SK-N-SH treated with all-trans-retinoic acid at 6 μM for 48 hours (cell line): ENCODE data around the gene ASTN2.
A peak's percentile ranks its signal among the peaks of the same experiment; 100 is the strongest.

Experiments used
- ATAC-seq: fragments of 200-7000 bp; cut with Tn5 transposase; 3 replicates; pipeline ENCODE4 v1.9.1; 2020; ENCODE audit warnings: mild to moderate bottlenecking, moderate library complexity
- ARNTL ChIP-seq: fragments of 450-650 bp; formaldehyde crosslinking; IDR thresholded peaks from 2 replicates; pipeline ENCODE4 v1.5.0; 2020; ENCODE audit warnings: low read depth, mild to moderate bottlenecking, moderate library complexity, borderline replicate concordance
- BACH2 ChIP-seq: fragments of 250-450 bp; sonication (Bioruptor Pico); IDR thresholded peaks from 2 replicates; pipeline ENCODE4 v1.9.0; 2021; ENCODE audit warnings: mild to moderate bottlenecking, borderline replicate concordance
- CREB5 ChIP-seq: fragments of 250-450 bp; sonication (Bioruptor Pico); IDR thresholded peaks from 2 replicates; pipeline ENCODE4 v1.5.1; 2020; ENCODE audit warnings: low read depth, mild to moderate bottlenecking, moderate library complexity
- CSDC2 ChIP-seq: fragments of 250-450 bp; sonication (Bioruptor Pico); IDR thresholded peaks from 2 replicates; pipeline ENCODE4 v1.5.0; 2020; ENCODE audit warnings: mild to moderate bottlenecking, moderate library complexity
- GLIS3 ChIP-seq: fragments of 250-450 bp; sonication (Bioruptor Pico); IDR thresholded peaks from 2 replicates; pipeline ENCODE4 v1.5.0; 2020; ENCODE audit warnings: mild to moderate bottlenecking, moderate library complexity
- ISL1 ChIP-seq: fragments of 250-450 bp; sonication (Bioruptor Pico); IDR thresholded peaks from 2 replicates; pipeline ENCODE4 v2.1.2; 2022; ENCODE audit warnings: mild to moderate bottlenecking, moderate library complexity
- PPARA ChIP-seq: fragments of 250-450 bp; sonication (Bioruptor Pico); IDR thresholded peaks from 2 replicates; pipeline ENCODE4 v1.5.0; 2020; ENCODE audit warnings: mild to moderate bottlenecking, borderline replicate concordance
- RARB ChIP-seq: fragments of 250-450 bp; sonication (Bioruptor Pico); IDR thresholded peaks from 2 replicates; pipeline ENCODE4 v1.8.0; 2021; ENCODE audit warnings: mild to moderate bottlenecking, moderate library complexity
- SNAI2 ChIP-seq: fragments of 250-450 bp; sonication (Bioruptor Pico); IDR thresholded peaks from 2 replicates; pipeline ENCODE4 v1.5.0; 2020; ENCODE audit warnings: mild to moderate bottlenecking, moderate library complexity
- TCF4 ChIP-seq: fragments of 250-450 bp; sonication (Bioruptor Pico); IDR thresholded peaks from 2 replicates; pipeline ENCODE4 v1.8.0; 2021; ENCODE audit warnings: mild to moderate bottlenecking, moderate library complexity, borderline replicate concordance
- TOX ChIP-seq: fragments of 250-450 bp; sonication (Bioruptor Pico); IDR thresholded peaks from 2 replicates; pipeline ENCODE4 v1.8.0; 2021; ENCODE audit warnings: mild to moderate bottlenecking, moderate library complexity, borderline replicate concordance
- TSHZ2 ChIP-seq: fragments of 250-450 bp; sonication (Bioruptor Pico); IDR thresholded peaks from 2 replicates; pipeline ENCODE4 v1.5.0; 2020; ENCODE audit warnings: mild to moderate bottlenecking, moderate library complexity
- ZC3H10 ChIP-seq: fragments of 250-450 bp; sonication (Bioruptor Pico); IDR thresholded peaks from 2 replicates; pipeline ENCODE4 v1.5.1; 2021; ENCODE audit warnings: mild to moderate bottlenecking, moderate library complexity
- ZFP30 ChIP-seq: fragments of 450-650 bp; formaldehyde crosslinking; IDR thresholded peaks from 2 replicates; pipeline ENCODE4 v1.5.0; 2022; ENCODE audit warnings: mild to moderate bottlenecking, moderate library complexity
- ZNF70 ChIP-seq: fragments of 450-650 bp; formaldehyde crosslinking; IDR thresholded peaks from 2 replicates; pipeline ENCODE4 v1.5.0; 2020; ENCODE audit warnings: mild to moderate bottlenecking, moderate library complexity
- ZNF8 ChIP-seq: fragments of 450-650 bp; formaldehyde crosslinking; IDR thresholded peaks from 2 replicates; pipeline ENCODE4 v1.5.0; 2020; ENCODE audit warnings: mild to moderate bottlenecking, moderate library complexity
- TF ChIP-seq, protein P1 (sequence below): fragments of 250-450 bp; sonication (Bioruptor Pico); IDR thresholded peaks from 2 replicates; pipeline ENCODE4 v1.8.0; 2021; ENCODE audit warnings: low read depth, mild to moderate bottlenecking, moderate library complexity, borderline replicate concordance
- TF ChIP-seq, protein P2 (sequence below): fragments of 250-450 bp; sonication (Bioruptor Pico); IDR thresholded peaks from 2 replicates; pipeline ENCODE4 v1.5.1; 2021; ENCODE audit warnings: mild to moderate bottlenecking, moderate library complexity

Gene ASTN2

GRCh38 chr9:117415358-117415914 is 579 bp upstream of the ASTN2 start:
- no peak for ATAC-seq
- TF ChIP-seq BACH2 (CRISPR knock-in tag): no peak
- TF ChIP-seq, protein P1, sequence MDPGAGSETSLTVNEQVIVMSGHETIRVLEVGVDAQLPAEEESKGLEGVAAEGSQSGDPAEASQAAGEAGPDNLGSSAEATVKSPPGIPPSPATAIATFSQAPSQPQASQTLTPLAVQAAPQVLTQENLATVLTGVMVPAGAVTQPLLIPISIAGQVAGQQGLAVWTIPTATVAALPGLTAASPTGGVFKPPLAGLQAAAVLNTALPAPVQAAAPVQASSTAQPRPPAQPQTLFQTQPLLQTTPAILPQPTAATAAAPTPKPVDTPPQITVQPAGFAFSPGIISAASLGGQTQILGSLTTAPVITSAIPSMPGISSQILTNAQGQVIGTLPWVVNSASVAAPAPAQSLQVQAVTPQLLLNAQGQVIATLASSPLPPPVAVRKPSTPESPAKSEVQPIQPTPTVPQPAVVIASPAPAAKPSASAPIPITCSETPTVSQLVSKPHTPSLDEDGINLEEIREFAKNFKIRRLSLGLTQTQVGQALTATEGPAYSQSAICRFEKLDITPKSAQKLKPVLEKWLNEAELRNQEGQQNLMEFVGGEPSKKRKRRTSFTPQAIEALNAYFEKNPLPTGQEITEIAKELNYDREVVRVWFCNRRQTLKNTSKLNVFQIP (CRISPR knock-in tag): no peak

GRCh38 chr9:117414220-117414905 is 494 bp downstream of the ASTN2 start:
- ATAC-seq: peak; percentile 52
- TF ChIP-seq ARNTL (CRISPR knock-in tag) (no peak), GLIS3 (CRISPR knock-in tag) (no peak), TOX (CRISPR knock-in tag) (no peak), SNAI2 (CRISPR knock-in tag) (no peak)

DNA sequence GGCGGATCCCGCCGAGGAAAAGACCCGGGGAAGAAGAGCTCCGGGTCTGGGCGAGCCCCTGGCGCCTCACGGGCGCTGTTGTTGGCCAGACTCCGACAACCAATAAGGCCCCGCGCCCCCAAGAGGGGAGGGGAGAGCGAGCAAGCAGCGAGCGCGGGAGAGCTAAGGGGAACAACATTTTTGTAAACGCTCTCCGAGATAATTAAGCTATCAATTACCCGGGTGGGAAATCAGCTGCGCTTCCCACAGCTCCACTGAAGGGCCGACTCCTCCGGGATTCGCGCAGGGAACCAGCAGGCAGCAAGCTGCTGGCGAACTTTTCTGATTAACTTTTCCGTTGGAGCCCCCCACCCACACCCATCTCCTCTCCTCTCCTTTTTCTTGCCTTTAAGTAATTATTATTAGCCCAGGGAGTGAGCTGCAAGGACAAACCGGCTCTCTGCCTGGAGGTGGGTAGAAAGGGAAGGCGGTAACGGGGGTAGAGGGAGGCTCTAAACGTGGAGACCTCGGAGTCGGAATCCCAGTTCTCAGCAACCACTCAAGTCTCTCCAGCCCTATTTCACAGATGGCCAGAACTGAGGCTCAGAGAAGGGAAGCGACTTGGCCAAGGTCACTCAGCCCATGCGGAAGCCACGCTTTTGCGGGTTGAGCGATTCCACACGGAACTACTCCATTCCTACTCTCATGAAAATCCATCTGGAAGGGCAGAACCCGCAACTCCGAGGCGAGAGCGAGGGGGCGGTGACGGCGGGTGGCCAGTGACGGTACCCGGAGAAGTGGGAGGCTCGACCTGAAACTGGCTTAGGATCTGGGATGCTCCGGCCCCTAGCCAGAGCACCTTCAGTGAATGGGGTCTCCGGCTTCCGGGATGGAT is 1.3 kb downstream of the ASTN2 start:
- TF ChIP-seq ZNF70 (CRISPR knock-in tag): no peak
- no peak for TF ChIP-seq GLIS3 (CRISPR knock-in tag)
- TF ChIP-seq ZFP30 (CRISPR knock-in tag): no peak
- TF ChIP-seq TOX (CRISPR knock-in tag): no peak
- no peak for TF ChIP-seq RARB
- TF ChIP-seq ZC3H10: no peak
- TF ChIP-seq TSHZ2 (CRISPR knock-in tag): no peak
- no peak for TF ChIP-seq PPARA (CRISPR knock-in tag)
- no peak for TF ChIP-seq CSDC2 (CRISPR knock-in tag)
- no peak for TF ChIP-seq TCF4 (CRISPR knock-in tag)
- no peak for TF ChIP-seq ISL1
- no peak for TF ChIP-seq CREB5 (CRISPR knock-in tag)
- TF ChIP-seq, protein P1 (CRISPR knock-in tag): no peak
- no peak for TF ChIP-seq BACH2 (CRISPR knock-in tag)
- TF ChIP-seq ZNF8 (CRISPR knock-in tag): no peak
- ATAC-seq: peak; percentile 12; the same call in 1 of the 3 replicates

DNA sequence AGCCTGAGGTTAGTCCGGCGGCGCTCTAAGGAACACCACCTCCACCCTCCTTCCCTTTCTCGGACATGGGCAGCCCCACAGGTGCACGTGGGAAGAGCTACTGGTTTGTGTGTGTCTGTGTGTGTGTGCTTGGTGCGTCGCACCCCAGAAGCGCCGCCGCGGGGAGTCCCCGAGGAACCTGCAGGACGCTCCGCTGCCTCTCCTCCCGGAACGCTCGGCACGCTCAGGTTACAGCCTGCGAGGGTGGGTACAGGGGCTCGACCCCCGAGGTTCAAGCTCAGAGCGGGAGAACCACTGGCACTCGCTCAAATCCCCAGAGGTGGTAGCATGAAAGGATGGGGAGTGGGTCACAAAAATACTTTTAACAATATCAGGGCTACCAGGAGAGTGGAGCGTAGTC is 2.0 kb downstream of the ASTN2 start:
- no peak for ATAC-seq
- TF ChIP-seq, protein P1 (CRISPR knock-in tag): no peak
- TF ChIP-seq TCF4 (CRISPR knock-in tag) (no peak), GLIS3 (CRISPR knock-in tag) (no peak), ZFP30 (CRISPR knock-in tag) (no peak), ISL1 (no peak), ARNTL (CRISPR knock-in tag) (no peak), CREB5 (CRISPR knock-in tag) (no peak), RARB (no peak), PPARA (CRISPR knock-in tag) (no peak), TOX (CRISPR knock-in tag) (no peak), ZC3H10 (no peak)
- TF ChIP-seq, protein P2, sequence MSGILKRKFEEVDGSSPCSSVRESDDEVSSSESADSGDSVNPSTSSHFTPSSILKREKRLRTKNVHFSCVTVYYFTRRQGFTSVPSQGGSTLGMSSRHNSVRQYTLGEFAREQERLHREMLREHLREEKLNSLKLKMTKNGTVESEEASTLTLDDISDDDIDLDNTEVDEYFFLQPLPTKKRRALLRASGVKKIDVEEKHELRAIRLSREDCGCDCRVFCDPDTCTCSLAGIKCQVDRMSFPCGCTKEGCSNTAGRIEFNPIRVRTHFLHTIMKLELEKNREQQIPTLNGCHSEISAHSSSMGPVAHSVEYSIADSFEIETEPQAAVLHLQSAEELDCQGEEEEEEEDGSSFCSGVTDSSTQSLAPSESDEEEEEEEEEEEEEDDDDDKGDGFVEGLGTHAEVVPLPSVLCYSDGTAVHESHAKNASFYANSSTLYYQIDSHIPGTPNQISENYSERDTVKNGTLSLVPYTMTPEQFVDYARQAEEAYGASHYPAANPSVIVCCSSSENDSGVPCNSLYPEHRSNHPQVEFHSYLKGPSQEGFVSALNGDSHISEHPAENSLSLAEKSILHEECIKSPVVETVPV (CRISPR knock-in tag): no peak
